Colonic mucosa (tissue), 4 donors: ENCODE measurements around the gene EPHB1. TPM values are rescaled to one million over a fixed set of nuclear protein-coding genes. Genes with fewer than 3 reads are reported as not detected.
"Not testable (repeated sequence)": the region's sequence is repeated elsewhere in the genome, so short reads cannot be mapped to it uniquely, and the experiment has no call there.

Experiments used
- DNase-seq: peaks from one replicate; pipeline ENCODE4 v3.0.0-alpha.2; 2020
- H3K27ac ChIP-seq: fragments of 200-600 bp; one replicate; pipeline ENCODE4 v1.8.0; 2021
- H3K27me3 ChIP-seq: fragments of 200-600 bp; one replicate; pipeline ENCODE4 v1.8.0; 2021
- H3K36me3 ChIP-seq: fragments of 200-600 bp; one replicate; pipeline ENCODE4 v1.8.0; 2021
- H3K4me1 ChIP-seq: fragments of 200-600 bp; one replicate; pipeline ENCODE4 v1.8.0; 2021; ENCODE audit warnings: mild to moderate bottlenecking
- H3K4me3 ChIP-seq: fragments of 200-600 bp; one replicate; pipeline ENCODE4 v1.8.0; 2021
- H3K9ac ChIP-seq, 2 donors: one replicate each; pipeline ENCODE4 v1.7.0; 2013; ENCODE audit warnings: control low read depth in 2 of 2, low read depth in 2 of 2, low read length in 2 of 2
- H3K9me3 ChIP-seq: fragments of 200-600 bp; one replicate; pipeline ENCODE4 v1.8.0; 2021
- intact Hi-C: fragments of 100-400 bp; cut with DNase I; formaldehyde crosslinking; loops from one replicate; pipeline ENCODE4 v1.14.1; 2022
- total RNA-seq, 2 donors: library from RNA; stranded (reverse); fragmentation: NEBNext Ultra II Directional in 1 of 2; extraction: Animal tissue kit (Norgen Biotek cat#: 25700) in 1 of 2; gene quantifications; one replicate each; pipeline ENCODE4 v1.2.1, GENCODE V29; 2021
- TF ChIP-seq, protein P1 (sequence below): fragments of 200-600 bp; IDR thresholded peaks from one replicate; pipeline ENCODE4 v1.8.0; 2022; ENCODE audit warnings: antibody characterized with exemption, mild to moderate bottlenecking
- donor health status: healthy.
- donor health status: DM: no; HTN: no; CAD: no.
- donor health status: DM: no; HTN: no; CAD: no.

Gene EPHB1
- total RNA-seq, 2 donors from 2014 or later, result 0.40 to 0.74 TPM

DNA sequence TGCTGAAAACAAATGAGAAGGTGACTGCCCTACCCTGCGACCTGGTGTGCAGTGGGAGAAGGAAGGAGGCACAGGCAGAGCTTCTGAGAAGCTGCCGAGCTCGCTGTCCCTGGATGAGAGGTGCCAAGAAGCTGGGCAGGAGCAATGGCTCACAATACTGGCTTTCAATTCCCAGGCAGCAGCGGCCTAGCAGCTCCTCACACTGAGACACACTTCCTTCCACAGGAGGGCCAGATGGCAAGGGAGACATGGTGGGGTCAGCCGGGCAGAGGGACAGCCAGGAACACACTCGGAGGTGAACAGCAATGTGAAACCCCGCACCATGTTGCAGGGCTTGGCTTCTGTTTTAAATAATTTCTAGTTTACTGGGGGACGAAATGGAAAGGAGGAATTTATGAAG, 314.6 kb downstream of the EPHB1 start:
- H3K27ac ChIP-seq, result no peak overlapping the region
- no peaks in the 10 kb centered on the region for H3K27me3 ChIP-seq
- H3K9ac ChIP-seq, result no peak overlapping the region
- no peak overlapping the region for H3K4me3 ChIP-seq
- intact Hi-C loops, result no loop called here
- TF ChIP-seq, protein P1, sequence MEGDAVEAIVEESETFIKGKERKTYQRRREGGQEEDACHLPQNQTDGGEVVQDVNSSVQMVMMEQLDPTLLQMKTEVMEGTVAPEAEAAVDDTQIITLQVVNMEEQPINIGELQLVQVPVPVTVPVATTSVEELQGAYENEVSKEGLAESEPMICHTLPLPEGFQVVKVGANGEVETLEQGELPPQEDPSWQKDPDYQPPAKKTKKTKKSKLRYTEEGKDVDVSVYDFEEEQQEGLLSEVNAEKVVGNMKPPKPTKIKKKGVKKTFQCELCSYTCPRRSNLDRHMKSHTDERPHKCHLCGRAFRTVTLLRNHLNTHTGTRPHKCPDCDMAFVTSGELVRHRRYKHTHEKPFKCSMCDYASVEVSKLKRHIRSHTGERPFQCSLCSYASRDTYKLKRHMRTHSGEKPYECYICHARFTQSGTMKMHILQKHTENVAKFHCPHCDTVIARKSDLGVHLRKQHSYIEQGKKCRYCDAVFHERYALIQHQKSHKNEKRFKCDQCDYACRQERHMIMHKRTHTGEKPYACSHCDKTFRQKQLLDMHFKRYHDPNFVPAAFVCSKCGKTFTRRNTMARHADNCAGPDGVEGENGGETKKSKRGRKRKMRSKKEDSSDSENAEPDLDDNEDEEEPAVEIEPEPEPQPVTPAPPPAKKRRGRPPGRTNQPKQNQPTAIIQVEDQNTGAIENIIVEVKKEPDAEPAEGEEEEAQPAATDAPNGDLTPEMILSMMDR, result no peak
- no peaks in the 10 kb centered on the region for H3K4me1 ChIP-seq
- H3K36me3 ChIP-seq, result no peaks in the 10 kb centered on the region
- no peaks in the 10 kb centered on the region for H3K9me3 ChIP-seq
- DNase-seq, result no peak

DNA sequence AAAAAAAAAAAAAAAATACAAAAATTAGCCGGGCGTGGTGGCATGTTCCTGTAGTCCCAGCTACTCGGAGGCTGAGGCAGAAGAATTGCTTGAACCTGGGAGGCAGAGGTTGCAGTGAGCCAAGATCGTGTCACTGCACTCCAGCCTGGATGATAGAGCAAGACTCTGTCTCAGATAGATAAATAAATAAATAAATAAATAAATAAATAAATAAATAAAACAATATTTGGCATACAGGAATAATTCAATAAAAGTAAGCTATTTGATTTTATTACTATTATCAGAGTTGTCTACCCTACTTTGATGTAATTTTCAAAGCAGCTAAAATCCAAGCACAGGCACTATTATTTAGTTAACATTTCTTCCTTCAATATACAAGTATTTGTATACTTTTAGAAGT, 319.5 kb downstream of the EPHB1 start:
- H3K9ac ChIP-seq, H3K27ac ChIP-seq, H3K4me1 ChIP-seq, DNase-seq, H3K4me3 ChIP-seq, H3K36me3 ChIP-seq, H3K9me3 ChIP-seq, intact Hi-C loops, H3K27me3 ChIP-seq: not testable (repeated sequence)

GRCh38 chr3:135117977-135118376, 322.9 kb downstream of the EPHB1 start:
- Histone ChIP-seq H3K4me3 (no peak overlapping the region), H3K4me1 (no peaks in the 10 kb centered on the region), H3K9me3 (no peaks in the 10 kb centered on the region), H3K36me3 (no peaks in the 10 kb centered on the region), H3K27me3 (no peaks in the 10 kb centered on the region), H3K27ac (no peak overlapping the region), H3K9ac (no peak overlapping the region)
- no peak for DNase-seq
- TF ChIP-seq, protein P1, result no peak
- intact Hi-C loops, result no loop called here

GRCh38 chr3:135118792-135119191, 323.7 kb downstream of the EPHB1 start:
- Histone ChIP-seq H3K4me3 (no peak overlapping the region), H3K36me3 (no peaks in the 10 kb centered on the region), H3K9ac (no peak overlapping the region), H3K27ac (no peak overlapping the region), H3K9me3 (no peaks in the 10 kb centered on the region), H3K27me3 (no peaks in the 10 kb centered on the region), H3K4me1 (no peaks in the 10 kb centered on the region)
- DNase-seq, result no peak
- TF ChIP-seq, protein P1, result no peak
- intact Hi-C loops, result no loop called here

DNA sequence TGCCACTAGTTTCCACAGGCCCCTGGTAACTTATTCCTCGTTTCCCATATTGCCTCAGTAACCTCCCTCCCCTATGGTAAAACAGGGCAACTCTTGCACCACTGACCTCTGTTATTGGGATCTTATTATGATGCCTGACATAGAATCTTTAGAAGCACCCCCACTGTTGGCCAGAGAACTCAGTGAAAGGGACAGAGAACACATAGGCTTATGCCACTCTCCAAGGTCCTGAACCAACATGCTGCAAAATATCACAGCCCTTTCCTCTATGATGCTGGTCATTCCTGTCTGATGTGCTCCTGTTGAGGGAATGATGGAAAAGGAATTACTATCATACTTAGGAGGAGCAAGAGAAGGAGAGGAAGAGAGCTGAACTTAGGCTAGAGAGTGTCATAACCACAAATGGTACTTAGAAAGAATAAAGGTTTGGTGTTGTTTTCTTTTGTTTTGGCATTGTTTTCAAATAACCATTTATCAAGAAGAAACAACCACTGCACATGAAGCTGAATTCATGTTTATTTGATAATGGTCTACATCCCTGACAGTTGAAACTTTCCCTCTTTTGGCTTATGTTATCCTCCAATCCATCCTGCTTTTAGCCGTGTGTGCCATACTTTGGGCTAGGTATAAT, 330.2 kb downstream of the EPHB1 start:
- H3K9me3 ChIP-seq, result no peaks in the 10 kb centered on the region
- no peaks in the 10 kb centered on the region for H3K4me1 ChIP-seq
- H3K27ac ChIP-seq, result no peak overlapping the region
- no peak overlapping the region for H3K4me3 ChIP-seq
- TF ChIP-seq, protein P1, result no peak
- no peak overlapping the region for H3K9ac ChIP-seq
- DNase-seq, result no peak
- no peaks in the 10 kb centered on the region for H3K36me3 ChIP-seq
- intact Hi-C loops, result no loop called here
- no peaks in the 10 kb centered on the region for H3K27me3 ChIP-seq

DNA sequence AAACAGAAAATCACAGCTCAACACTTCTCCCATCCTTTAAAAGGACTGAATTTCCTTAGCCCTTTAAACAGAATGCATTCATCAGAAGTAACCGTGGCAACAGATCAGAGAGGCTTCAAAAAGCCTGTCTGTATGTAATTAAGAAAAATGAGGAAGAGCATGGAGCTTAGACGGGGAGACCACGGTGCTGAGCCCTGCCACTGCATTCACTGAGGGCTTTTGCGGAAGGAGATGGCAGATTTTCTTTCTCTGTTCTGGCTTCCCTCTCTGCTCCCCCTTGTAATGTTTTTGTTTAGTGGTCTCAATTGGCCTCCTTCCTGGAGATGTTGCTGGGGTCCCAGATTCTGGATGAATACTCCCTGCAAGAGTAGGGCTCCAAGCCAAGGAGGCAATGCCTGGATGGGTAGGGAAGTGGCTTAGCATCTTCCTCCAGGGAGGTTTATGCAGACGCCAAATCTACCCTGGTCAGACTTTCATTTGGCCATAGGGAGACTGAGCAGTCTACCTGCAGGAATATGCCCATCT, 332.9 kb downstream of the EPHB1 start:
- H3K27me3 ChIP-seq, result no peaks in the 10 kb centered on the region
- DNase-seq, result no peak
- H3K4me3 ChIP-seq, result no peak overlapping the region
- no peaks in the 10 kb centered on the region for H3K4me1 ChIP-seq
- no peaks in the 10 kb centered on the region for H3K9me3 ChIP-seq
- H3K36me3 ChIP-seq, result no peaks in the 10 kb centered on the region
- intact Hi-C loops, result no loop called here
- TF ChIP-seq, protein P1, result no peak
- H3K9ac ChIP-seq, result no peak overlapping the region
- H3K27ac ChIP-seq, result no peak overlapping the region
